ENCODE data around the gene PPP6C.
"Not testable (repeated sequence)": the region's sequence is repeated elsewhere in the genome, so short reads cannot be mapped to it uniquely, and the experiment has no call there.

Gene PPP6C

DNA sequence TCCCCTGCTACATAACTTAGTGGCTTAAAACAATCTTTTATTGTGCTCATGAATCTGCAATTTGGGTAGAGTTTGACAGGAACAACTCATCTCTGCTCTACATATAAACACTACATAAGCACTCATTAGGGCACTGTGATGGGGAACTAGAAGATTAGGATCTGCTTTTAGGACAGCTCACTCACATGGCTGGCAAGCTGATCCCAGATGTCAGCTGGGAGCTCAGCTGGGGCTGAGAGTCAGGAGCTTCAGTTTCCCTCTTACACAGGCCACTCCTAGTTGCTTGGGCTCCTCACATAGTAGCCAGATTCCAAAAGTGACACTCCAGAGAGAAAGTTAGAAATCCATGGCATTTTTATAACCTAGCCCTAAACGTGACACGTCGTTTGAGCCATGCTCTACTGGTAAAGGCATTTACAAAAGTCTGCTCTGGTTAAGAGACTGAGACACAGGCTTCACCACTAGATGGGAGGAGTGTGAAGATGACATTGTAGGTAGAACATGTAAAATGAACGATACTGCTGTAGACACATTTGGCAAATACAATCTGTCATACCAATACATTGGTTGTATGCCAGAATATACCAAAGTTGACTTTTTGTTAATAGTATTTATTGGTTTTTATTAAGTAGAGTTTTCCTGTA is 69.8 kb downstream of the PPP6C start:
- DNase-seq (ENCODE audit: low spot score in 2 of 2): peak in 1 of 2 experiments; percentile 16

GRCh38 chr9:125118696-125119095 is 70.9 kb downstream of the PPP6C start:
- DNase-seq (ENCODE audit: low spot score in 2 of 2); H3K27me3 ChIP-seq (ENCODE audit: low read depth); H3K36me3 ChIP-seq (replicated peaks); H3K4me3 ChIP-seq; in situ Hi-C loops (cut with MboI; ENCODE audit: low sequenced_read_pairs); H3K9me3 ChIP-seq: not testable (repeated sequence)
- peaks cover 20% of the 10 kb centered on the region for H3K4me1 ChIP-seq

More for the DNA sequence above, 69.8 kb downstream of the PPP6C start:
- no peaks in the 10 kb centered on the region for H3K36me3 ChIP-seq (replicated peaks)
- in situ Hi-C loops (cut with MboI; ENCODE audit: low sequenced_read_pairs): no loop called here
- no peaks in the 10 kb centered on the region for H3K27me3 ChIP-seq (ENCODE audit: low read depth)
- no peak overlapping the region for H3K4me3 ChIP-seq
- H3K4me1 ChIP-seq: peaks cover 20% of the 10 kb centered on the region
- no peaks in the 10 kb centered on the region for H3K9me3 ChIP-seq

GRCh38 chr9:125114503-125114902 is 75.1 kb downstream of the PPP6C start:
- H3K4me1 ChIP-seq; H3K9me3 ChIP-seq; H3K36me3 ChIP-seq (replicated peaks); DNase-seq (ENCODE audit: low spot score in 2 of 2); in situ Hi-C loops (cut with MboI; ENCODE audit: low sequenced_read_pairs); H3K4me3 ChIP-seq; H3K27me3 ChIP-seq (ENCODE audit: low read depth): not testable (repeated sequence)

DNA sequence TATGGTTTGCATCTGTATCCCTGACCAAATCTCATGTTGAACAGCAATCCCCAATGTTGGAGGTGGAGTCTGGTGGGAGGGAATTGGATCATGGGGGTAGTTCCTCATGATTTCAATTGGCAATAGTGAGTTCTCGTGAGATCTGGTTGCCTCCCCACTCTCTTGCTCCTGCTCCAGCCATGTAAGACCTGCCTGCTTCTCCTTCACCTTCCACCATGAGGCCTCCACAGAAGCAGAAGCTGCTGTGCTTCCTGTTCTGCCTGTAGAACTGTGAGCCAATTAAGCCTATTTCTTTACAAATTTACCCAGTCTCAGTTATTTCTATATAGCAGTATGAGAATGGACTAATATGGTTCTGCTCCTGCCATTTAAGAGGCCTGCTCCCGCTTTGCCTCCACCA is 79.1 kb downstream of the PPP6C start:
- H3K36me3 ChIP-seq (replicated peaks): peaks cover 5% of the 10 kb centered on the region
- in situ Hi-C loops (cut with MboI; ENCODE audit: low sequenced_read_pairs): no loop called here
- H3K9me3 ChIP-seq: no peaks in the 10 kb centered on the region
- no peak overlapping the region for H3K4me3 ChIP-seq
- no peaks in the 10 kb centered on the region for H3K4me1 ChIP-seq
- no peak for DNase-seq (ENCODE audit: low spot score in 2 of 2)
- no peaks in the 10 kb centered on the region for H3K27me3 ChIP-seq (ENCODE audit: low read depth)

DNA sequence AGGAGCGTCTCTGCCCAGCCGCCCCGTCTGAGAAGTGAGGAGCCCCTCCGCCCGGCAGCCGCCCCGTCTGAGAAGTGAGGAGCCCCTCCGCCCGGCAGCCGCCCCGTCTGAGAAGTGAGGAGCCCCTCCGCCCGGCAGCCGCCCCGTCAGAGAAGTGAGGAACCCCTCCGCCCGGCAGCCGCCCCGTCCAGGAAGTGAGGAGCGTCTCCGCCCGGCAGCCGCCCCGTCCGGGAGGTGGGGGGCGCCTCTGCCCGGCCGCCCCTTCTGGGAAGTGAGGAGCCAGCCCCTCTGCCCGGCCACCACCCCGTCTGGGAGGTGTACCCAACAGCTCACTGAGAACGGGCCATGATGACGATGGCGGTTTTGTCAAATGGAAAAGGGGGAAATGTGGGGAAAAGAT is 81.1 kb downstream of the PPP6C start:
- H3K36me3 ChIP-seq (replicated peaks); H3K27me3 ChIP-seq (ENCODE audit: low read depth); in situ Hi-C loops (cut with MboI; ENCODE audit: low sequenced_read_pairs); H3K4me3 ChIP-seq; H3K9me3 ChIP-seq; DNase-seq (ENCODE audit: low spot score in 2 of 2); H3K4me1 ChIP-seq: not testable (repeated sequence)

DNA sequence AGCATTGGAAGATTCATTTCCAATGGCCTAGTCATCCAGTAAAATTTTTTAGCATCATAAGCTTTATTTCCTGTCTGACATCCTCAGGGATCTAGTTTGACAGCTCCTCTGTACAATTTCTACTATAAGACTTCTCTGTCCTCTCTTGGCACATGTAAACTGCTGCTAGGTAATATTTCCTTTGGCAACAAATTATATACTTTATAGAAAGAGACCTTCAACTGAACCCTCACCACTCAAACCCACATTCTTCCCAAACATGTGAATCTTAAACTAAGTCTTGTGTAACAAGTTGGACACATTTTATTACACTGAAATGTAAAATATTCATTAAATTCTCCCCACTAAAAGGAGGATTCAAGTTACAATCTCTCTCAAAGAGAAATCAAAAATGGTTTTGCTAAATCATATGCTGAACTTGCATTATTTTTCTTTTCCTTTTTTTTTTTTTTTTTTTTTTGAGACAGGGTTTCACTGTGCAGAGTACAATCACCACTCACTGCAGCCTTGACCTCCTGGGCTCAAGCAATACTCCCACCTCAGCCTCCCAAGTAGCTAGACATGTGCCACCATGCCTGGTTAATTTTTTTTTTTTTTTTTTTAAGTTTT is 83.2 kb downstream of the PPP6C start:
- no peak overlapping the region for H3K4me3 ChIP-seq
- in situ Hi-C loops (cut with MboI; ENCODE audit: low sequenced_read_pairs): no loop called here
- DNase-seq (ENCODE audit: low spot score in 2 of 2): no peak

DNA sequence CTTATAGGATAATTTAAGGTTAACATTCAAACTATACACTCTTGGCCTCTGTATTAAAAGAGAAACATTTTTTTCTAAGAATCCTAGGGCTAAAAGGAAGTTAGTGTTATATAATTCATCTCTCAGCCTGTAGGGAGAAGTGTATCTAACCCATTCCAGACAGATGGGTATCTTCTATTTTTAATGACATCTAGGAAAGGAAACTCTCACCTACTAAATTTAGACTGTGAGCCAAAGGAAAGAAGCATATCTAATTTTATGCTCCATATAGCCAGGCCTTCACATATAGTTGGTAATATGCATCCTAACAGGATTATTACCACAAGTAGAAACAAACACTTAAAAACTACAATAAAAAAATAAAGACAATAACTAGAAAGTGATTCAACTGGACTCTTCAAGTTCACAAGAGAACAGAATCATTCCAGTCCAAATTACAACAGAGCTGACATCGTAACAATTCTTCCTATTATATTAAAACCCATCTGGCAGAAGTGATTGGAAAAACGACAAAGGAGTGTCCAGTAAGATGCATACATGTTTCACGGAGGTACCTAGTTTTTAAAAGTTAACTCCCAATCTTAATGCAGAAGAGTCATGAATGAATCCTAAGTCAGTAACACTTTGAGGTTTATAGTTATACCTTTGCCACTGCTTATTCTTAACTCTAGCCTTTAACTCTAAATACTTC is 85.7 kb downstream of the PPP6C start:
- Histone ChIP-seq H3K4me3 (no peak overlapping the region), H3K4me1 (no peaks in the 10 kb centered on the region), H3K36me3 (replicated peaks) (no peaks in the 10 kb centered on the region), H3K27me3 (ENCODE audit: low read depth) (no peaks in the 10 kb centered on the region), H3K9me3 (no peaks in the 10 kb centered on the region)
- DNase-seq (ENCODE audit: low spot score in 2 of 2): no peak
- in situ Hi-C loops (cut with MboI; ENCODE audit: low sequenced_read_pairs): no loop called here

More for the DNA sequence above, 83.2 kb downstream of the PPP6C start:
- H3K9me3 ChIP-seq: no peaks in the 10 kb centered on the region
- no peaks in the 10 kb centered on the region for H3K36me3 ChIP-seq (replicated peaks)
- H3K27me3 ChIP-seq (ENCODE audit: low read depth): no peaks in the 10 kb centered on the region
- H3K4me1 ChIP-seq: no peaks in the 10 kb centered on the region

DNA sequence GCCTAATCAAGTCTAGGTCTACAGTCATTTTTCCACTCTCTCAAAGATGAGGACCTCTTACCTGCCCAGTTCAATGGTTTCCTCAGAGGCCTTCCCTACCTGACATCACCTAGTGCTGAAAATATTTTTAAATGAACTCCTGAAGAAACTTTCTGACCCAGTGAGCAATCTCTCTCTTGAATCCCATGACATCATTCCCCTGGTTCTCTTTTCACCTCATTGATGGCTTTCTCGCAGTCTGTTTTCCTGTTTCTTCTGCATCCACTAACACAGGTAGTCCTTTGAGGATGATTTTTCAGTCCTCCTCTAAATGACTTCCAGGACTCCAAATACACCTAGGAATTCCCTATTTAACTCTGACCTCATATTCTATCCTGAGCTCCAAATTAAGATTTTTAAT is 86.6 kb downstream of the PPP6C start:
- H3K27me3 ChIP-seq (ENCODE audit: low read depth): no peaks in the 10 kb centered on the region
- H3K4me3 ChIP-seq: no peak overlapping the region
- H3K36me3 ChIP-seq (replicated peaks): no peaks in the 10 kb centered on the region
- in situ Hi-C loops (cut with MboI; ENCODE audit: low sequenced_read_pairs): no loop called here
- no peak for DNase-seq (ENCODE audit: low spot score in 2 of 2)
- H3K4me1 ChIP-seq: no peaks in the 10 kb centered on the region
- no peaks in the 10 kb centered on the region for H3K9me3 ChIP-seq

- DNase-seq (ENCODE audit: low spot score in 2 of 2): no peak
- in situ Hi-C loops (cut with MboI; ENCODE audit: low sequenced_read_pairs): no loop called here
- Histone ChIP-seq H3K36me3 (replicated peaks) (no peaks in the 10 kb centered on the region), H3K4me3 (no peak overlapping the region), H3K4me1 (no peaks in the 10 kb centered on the region), H3K27me3 (ENCODE audit: low read depth) (no peaks in the 10 kb centered on the region), H3K9me3 (no peaks in the 10 kb centered on the region)
These were observed 88.8 kb downstream of the PPP6C start for GRCh38 chr9:125100822-125101221.

DNA sequence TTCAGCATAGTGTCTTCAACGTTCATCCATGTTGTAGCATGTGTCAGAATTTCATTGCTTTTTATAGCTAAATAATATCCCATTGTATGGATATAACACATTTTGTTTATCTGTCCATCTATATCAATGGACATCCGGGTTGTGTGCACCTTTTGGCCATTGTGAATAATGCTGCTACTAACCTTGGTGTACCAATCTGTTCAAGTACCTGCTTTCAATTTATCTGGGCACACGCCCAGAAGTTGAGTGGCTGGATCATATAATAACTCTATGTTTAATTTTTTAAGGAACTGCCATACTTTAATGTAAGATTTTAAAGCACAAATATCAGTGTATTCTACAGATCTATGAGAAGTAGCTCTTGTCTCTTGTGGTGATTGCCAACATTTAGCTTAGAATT is 89.8 kb downstream of the PPP6C start:
- no peak for DNase-seq (ENCODE audit: low spot score in 2 of 2)

More for the DNA sequence above, 89.8 kb downstream of the PPP6C start:
- Histone ChIP-seq H3K9me3 (no peaks in the 10 kb centered on the region), H3K4me3 (no peak overlapping the region), H3K4me1 (no peaks in the 10 kb centered on the region), H3K36me3 (replicated peaks) (no peaks in the 10 kb centered on the region), H3K27me3 (ENCODE audit: low read depth) (no peaks in the 10 kb centered on the region)
- in situ Hi-C loops (cut with MboI; ENCODE audit: low sequenced_read_pairs): loop anchor here (10.0 kb wide), 1 partner anchor 65 kb away; no protein-coding TSS in a partner anchor

Data from HAP-1 (cell line).